ENCODE measurements around the gene MAPK11.

DNA sequence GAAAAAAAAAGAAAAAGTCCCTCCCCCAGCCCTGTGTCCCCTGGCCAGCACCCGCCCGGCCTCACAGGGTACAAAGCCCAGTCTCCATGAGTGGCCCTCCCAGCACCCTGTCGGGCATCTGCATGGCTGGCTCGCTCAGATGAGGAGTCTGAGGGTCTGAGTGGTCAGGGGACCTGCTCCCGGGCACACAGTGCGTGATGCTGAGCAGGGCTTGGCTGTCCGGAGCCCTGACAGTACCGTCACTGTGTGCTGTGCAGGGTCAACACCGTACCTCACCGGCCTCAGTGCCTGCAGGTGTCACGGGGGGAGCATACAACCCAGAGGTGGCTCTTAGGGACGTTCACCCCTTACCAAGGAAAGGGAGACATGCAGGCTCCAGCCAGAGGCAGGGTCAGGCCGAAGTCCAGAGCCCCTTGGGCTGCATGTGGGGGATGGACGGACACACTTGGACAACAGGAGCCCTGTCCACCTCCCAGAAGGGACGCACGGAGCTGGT is 40.8 kb upstream of the MAPK11 start:
- TF ChIP-seq CTCF (conservative IDR thresholded peaks at IDR 0.05) = no peak
- TF ChIP-seq ZFX (IDR thresholded peaks at IDR 0.05) = no peak
